Activated CD4-positive, CD25-positive, alpha-beta regulatory T cell treated with anti-CD3 and anti-CD28 coated beads, Interleukin-2, amount 50 U/mL, for 24 hours (primary cell): ENCODE data around the gene NOC3L.
"Not testable (repeated sequence)": the region's sequence is repeated elsewhere in the genome, so short reads cannot be mapped to it uniquely, and the experiment has no call there.

Experiments used
- ATAC-seq, 2 donors: fragments of 150-1000 bp; cut with Tn5 transposase; one replicate each; pipeline ENCODE4 v1.10.0; 2021; ENCODE audit warnings: mild to moderate bottlenecking in 1 of 2, moderate library complexity in 1 of 2

NOC3L gene

DNA sequence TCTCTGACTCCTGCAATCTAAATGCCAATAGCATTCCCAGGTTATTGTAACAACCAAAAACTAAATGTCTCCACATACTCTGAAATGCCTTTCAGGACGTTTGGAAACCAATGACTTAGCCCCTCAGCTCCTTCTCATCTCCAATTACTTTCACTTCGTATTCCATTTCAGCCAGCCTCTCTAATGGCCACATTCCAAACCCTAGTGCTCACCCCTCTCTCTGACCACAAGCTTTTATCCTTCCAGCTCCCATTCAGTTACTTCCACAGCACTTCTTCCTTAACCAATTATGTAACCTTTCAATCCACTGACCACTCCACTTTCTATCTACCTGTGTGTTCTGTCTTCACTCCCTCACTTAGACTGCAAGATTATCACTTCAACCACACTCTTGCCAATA, 4.3 kb downstream of the NOC3L start:
- no peak for ATAC-seq

GRCh38 chr10:94357193-94357592, 5.5 kb downstream of the NOC3L start:
- ATAC-seq: peak; percentile 46 to 65

DNA sequence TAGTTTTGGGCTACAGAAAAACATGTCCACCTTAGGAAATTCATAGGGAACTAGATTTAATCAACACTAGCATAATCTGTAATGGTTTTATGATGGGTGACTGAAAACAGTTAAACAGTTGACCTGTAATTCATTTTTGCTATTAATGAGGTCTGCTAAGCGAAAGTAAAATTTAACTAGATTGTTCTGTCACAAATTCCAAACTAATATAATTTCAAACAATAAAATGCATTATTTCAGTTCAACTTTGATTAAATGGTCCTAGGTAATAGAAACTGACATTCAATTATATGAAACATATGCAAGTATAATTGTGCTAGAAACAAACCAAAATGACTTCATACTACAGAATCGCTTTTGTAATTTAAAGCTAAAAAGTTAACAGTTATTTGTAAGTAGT, 6.9 kb downstream of the NOC3L start:
- ATAC-seq: no peak

DNA sequence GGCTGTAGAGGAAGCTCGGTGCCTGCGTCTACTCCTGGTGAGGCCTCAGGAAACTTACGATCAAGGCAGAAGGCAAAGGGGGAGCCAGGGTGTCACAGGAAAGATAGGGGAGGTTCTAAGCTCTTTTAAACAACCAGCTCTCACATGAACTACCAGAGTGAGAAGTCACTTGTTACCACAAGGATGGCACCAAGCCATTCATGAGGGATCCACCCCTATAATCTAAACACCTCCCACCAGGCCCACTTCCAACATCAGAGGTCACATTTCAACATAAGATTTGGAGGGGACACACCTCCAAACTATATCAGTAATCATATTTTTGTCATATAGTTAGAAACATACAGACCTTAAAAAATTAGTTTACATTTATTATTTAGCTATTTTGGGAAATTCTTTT, 9.4 kb downstream of the NOC3L start:
- ATAC-seq: no peak

DNA sequence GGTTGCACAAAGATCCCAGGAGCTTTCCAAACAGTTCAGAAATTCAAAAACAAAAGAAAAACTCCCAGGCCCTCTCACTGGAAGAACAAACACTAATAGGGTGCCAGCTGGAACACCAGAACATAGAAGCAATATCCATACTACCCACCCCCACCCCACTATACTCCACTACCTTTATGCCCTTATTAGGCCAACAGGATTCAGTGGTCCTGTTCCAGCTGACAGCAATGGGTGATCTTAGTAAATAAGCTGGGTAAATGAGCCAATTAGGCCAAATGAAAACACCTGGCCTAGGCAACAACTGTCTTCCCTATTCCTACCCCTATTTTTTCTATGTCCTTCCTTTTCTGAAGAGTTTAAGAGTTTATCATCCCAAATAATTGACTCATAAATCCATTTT, 11.7 kb downstream of the NOC3L start:
- no peak for ATAC-seq

GRCh38 chr10:94350500-94350899, 12.2 kb downstream of the NOC3L start:
- not testable (repeated sequence) for ATAC-seq

GRCh38 chr10:94349327-94349726, 13.4 kb downstream of the NOC3L start:
- ATAC-seq: no peak

DNA sequence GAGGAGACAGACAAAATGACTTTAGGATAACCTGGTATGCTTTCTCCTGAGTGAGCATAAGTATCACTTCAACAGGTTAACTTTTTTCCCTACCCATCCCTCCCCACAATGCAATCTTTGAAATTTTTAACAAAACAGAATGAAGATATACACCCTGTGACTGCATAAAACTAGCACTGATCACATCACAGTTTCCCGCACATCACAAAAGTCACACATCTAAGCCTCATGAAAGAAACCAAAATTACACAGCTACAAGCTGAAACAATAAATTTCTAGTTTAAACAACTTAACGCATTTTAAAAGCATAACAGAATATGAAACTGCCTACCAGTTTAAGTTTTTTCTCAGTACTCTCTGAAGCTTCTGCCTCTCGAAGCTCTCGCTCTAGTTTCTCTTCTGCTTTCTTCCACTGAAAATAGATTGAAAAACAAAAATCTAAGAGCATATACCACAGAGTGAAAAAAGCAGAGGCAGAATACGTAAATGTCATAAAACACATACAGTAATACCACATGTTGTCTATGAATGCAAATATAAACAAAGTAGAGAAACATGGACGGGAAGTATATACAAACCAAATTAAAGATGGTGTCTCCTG, 18.1 kb downstream of the NOC3L start:
- ATAC-seq: no peak

GRCh38 chr10:94343151-94343550, 19.6 kb downstream of the NOC3L start:
- ATAC-seq: no peak

DNA sequence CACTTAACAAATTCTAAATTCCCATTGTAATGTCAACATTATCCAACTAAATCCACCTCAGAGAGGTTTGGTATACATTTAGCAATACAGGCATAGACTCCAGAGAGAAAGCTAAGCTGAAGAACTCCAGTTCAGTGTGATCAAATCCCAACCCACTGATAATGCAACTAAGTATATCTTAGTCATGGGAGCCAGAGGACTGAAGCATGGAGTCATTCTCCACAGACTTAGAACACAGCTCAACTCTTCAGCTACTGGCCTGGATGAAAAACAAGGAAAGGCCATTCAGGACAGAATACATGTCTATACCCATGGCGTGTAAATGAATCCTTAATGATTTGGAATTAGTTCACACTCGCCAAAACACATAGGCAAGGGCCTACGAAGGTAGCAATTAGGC, 27.9 kb downstream of the NOC3L start:
- ATAC-seq: no peak

GRCh38 chr10:94333051-94333450, 29.7 kb downstream of the NOC3L start:
- no peak for ATAC-seq

- peak; percentile 58 to 60 for ATAC-seq
Observed at GRCh38 chr10:94328613-94329012, 34.1 kb downstream of the NOC3L start.

GRCh38 chr10:94327649-94328048, 35.1 kb downstream of the NOC3L start:
- no peak for ATAC-seq

DNA sequence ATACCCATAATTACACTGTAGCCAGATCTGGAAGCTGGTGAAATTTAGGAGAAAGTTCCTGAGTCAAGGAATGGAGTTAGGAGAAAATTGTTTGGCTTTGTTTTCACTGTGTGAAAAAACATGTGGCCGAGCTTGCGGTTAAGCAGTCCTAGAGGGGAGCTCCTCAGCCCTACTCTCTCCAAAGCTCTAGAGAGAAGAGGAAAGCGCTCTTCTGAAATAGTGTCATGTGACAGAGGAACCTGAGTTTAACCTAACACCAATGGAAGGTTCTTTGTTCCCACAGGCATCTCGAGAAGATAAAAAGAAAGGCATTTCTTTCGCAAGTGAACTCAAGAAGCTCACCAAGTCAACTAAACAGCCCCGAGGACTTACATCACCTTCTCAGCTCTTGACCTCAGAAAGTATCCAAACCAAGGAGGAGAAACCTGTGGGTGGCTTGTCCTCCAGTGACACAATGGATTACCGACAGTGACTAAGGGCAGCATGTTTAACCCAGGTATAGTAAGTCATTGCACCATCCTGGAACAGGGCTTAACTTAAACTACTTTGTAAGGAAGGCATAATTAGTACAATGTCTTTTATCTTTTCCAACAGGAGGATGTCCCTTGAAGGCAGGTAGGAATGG, 38.0 kb downstream of the NOC3L start:
- no peak for ATAC-seq

GRCh38 chr10:94320285-94320914, 42.3 kb downstream of the NOC3L start:
- peak in 1 of 2 donors; percentile 36 for ATAC-seq

GRCh38 chr10:94316560-94316959, 46.2 kb downstream of the NOC3L start:
- ATAC-seq: no peak

DNA sequence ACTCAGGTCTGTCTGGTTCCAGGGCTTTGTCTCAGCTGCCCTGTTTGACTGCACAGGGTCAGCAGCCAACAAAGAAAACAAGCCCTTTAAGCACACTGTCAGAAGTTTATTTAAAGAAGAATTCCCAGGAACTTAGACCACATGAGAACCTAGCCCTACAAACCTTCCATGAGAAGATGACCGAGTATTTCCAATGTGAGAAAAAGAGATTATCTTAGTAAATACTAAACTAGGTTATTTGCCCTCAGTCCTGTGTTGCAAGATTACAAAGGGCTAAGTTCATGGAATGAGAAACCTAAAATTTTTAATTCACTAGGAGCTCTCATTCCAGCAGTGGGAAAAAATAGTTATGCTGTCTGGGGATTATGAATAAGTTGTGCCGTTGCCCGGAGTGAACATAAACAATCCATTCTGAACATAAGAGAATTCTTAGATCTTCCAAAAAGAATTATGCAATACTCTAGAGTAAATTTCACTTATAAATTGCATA, 46.7 kb downstream of the NOC3L start:
- ATAC-seq: no peak

DNA sequence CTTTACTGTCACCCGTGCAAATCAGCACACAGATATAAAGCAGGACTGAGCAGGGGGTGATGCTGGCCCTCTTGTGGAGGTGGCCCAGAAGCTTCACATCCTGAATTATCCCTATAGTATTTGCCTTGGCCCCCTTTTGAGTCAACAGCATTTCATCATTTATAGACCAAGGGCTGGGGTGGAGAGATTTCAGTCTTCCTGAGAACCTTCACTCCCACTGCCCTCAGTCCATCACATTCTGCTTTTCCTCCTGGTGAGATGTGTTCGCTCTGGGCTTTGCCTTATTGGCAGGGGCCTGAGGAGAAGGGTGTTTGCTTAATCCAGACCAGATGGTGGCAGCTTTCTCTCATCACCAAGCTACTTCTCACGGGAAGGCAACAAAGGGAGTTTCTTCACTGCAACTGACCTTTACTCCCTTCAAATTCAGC, 47.7 kb downstream of the NOC3L start:
- no peak for ATAC-seq

DNA sequence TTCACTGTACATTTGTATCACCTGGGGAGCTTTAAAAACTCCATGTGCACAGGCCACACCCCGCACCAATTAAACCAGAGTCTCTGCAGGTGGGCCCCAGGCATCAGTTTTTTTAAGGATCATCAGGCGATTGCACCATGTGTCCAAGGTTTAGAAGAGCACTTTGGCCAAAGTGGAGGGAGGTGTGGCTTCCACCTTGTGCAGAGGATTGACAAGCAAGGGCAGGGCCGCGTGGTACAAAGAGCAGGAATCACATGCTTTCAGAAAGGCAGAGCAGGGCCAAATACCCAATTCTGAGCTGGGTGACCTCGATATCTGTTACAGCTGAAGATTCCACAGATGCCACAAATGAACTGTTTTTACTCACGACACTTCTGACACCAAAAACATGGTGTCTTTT, 52.4 kb downstream of the NOC3L start:
- ATAC-seq: no peak

DNA sequence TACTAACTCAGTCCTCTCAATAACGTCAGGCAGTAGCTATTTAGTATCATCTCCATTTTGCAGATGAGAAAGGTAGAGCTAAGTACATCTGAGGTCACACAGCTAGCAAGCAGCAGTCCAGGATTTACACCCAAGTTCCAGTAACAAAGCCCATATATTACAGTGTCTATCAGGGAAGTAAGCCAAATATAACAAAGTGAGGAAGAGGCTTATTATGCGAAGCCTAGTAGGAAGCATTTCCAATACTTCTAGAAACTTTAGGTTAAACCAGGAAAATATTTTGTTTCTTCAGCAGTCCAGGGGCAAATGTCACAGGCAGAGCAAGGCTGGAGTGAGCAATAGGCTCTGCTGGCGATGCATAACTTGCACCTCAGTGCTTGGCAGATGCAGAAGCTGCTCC, 53.9 kb downstream of the NOC3L start:
- ATAC-seq: no peak

- no peak for ATAC-seq
Observed at GRCh38 chr10:94307046-94307615, 55.6 kb downstream of the NOC3L start.

GRCh38 chr10:94303929-94304328, 58.8 kb downstream of the NOC3L start:
- ATAC-seq: no peak

DNA sequence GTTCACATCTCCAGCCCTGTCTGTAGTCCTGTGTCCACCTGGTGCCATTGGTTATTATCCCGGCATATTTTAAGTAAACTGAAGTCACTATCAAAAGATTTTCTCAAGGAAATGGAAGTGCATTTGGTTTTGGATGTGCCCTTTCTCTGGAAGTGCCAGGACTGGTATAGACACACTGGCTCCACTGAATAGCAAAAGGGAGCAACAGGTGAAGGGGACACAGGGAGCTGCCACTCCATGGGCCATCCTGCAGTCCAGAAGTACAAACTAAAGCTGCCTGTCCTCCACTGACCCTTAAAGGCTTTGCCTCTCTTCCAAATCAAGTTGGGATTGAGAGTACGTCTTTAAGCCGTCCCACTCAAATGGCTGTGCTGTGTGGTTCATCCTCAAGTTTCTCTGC, 62.7 kb downstream of the NOC3L start:
- ATAC-seq: no peak

DNA sequence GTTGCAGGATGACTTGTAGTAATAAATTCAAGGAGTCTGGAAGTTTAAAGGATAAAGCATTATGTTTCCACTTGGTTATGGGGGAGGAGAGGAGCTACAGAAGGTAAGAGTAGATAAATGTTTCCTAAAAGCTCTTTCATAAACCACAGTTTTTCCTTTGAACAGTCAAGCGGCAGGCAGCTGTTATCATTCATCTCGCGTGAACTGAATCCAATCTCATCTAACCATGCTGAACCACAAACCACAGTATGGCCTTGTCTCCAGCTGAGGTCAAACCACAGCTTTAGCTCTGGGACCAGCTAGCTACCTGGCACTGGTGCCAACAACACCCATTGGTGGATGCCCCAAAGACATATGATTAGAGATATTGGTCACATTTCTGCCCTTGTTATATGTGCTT, 63.3 kb downstream of the NOC3L start:
- peak; percentile 46 to 55 for ATAC-seq
